Astrocyte of the spinal cord (primary cell): Measurements from ENCODE around the gene PACRG.
A peak's percentile ranks its signal among the peaks of the same experiment; 100 is the strongest.

Experiments
- DNase-seq: peaks from one replicate; pipeline ENCODE4 v3.0.0; 2011; ENCODE audit warnings: low read depth, low spot score
- H3K4me3 ChIP-seq: 2 replicates; pipeline ENCODE4 v1.5.1; 2011; ENCODE audit warnings: low read depth, mild to moderate bottlenecking, low read length, moderate library complexity
- in situ Hi-C: cut with HindIII; loops from 2 replicates; pipeline ENCODE4 v1.10.0; 2017; ENCODE audit warnings: low sequenced_read_pairs
- TF ChIP-seq, protein P1 (sequence below): IDR thresholded peaks from 2 replicates; pipeline ENCODE4 v1.5.1; 2012; ENCODE audit warnings: low read depth, mild to moderate bottlenecking, low read length, inconsistent platforms

Gene PACRG

DNA sequence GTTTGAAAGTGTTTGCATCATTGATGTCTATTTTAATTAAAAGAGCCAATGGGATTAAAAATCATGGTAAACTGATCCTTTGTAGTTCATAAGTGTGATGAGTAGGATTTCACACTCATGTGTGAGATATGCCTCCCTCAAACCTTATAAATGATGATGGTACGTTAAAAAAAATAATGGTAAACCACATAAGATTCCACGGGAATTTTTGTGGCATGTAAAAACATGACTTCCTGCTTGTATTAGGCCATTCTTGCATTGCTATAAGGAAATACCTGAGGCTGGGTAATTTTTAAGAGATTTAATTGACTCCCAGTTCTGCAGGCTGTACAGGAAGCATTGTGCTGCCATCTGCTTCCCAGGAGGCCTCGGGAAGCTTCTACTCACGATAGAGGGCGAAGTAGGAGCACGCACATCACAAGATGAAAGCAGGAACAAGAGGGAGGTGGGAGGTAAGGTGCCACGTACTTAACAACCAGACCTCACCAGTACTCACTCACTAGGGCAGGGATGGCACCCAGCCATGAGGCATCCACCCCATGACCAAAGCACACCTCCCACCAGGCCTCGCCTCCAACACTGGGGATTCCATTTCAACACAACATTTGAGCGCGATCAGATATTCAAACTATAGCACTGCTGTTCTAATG lies 499.2 kb downstream of the PACRG start:
- peak; percentile 84 for DNase-seq
- in situ Hi-C loops, result no loop called here
- H3K4me3 ChIP-seq, result no peak overlapping the region
- TF ChIP-seq, protein P1, sequence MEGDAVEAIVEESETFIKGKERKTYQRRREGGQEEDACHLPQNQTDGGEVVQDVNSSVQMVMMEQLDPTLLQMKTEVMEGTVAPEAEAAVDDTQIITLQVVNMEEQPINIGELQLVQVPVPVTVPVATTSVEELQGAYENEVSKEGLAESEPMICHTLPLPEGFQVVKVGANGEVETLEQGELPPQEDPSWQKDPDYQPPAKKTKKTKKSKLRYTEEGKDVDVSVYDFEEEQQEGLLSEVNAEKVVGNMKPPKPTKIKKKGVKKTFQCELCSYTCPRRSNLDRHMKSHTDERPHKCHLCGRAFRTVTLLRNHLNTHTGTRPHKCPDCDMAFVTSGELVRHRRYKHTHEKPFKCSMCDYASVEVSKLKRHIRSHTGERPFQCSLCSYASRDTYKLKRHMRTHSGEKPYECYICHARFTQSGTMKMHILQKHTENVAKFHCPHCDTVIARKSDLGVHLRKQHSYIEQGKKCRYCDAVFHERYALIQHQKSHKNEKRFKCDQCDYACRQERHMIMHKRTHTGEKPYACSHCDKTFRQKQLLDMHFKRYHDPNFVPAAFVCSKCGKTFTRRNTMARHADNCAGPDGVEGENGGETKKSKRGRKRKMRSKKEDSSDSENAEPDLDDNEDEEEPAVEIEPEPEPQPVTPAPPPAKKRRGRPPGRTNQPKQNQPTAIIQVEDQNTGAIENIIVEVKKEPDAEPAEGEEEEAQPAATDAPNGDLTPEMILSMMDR, result no peak

DNA sequence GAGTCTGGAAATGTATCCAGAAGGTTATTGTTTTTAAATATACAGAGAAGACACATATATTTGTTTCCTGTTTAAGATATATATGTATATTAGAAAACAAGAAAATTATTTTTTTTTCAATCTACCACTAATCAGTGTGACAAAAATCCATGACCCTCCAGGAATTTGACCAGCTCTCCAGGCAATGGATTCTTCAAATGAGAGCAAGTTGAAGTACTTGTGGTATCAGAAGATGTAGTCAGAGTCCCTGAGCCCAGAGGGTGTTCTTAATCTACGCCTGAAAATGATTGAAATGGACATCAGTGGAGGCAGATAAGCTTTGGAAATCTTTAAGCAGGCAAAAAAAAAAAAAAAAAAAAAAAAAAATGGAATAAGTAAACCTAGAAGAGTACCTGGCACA lies 500.3 kb downstream of the PACRG start:
- no peak overlapping the region for H3K4me3 ChIP-seq
- in situ Hi-C loops, result no loop called here
- TF ChIP-seq, protein P1, result no peak
- no peak for DNase-seq

DNA sequence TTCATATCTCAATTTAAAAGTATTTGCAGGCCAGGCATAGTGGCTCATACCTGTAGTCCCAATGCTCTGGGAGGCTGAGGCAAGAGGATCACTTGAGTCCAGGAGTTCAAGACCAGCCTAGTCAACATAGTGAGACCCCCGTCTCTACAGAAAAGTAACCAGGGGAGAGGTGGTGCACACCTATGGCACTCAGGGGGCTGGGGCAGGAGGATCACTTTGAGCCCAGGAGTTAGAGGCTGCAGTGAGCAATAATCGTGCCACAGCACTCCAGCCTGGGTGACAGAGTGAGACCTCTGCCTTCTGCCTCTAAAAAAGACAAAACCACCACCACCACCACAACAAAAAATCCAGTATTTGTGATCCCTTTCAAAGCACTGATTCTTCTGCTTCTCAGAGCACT lies 501.3 kb downstream of the PACRG start:
- no peak overlapping the region for H3K4me3 ChIP-seq
- TF ChIP-seq, protein P1, result no peak
- in situ Hi-C loops, result no loop called here
- no peak for DNase-seq

DNA sequence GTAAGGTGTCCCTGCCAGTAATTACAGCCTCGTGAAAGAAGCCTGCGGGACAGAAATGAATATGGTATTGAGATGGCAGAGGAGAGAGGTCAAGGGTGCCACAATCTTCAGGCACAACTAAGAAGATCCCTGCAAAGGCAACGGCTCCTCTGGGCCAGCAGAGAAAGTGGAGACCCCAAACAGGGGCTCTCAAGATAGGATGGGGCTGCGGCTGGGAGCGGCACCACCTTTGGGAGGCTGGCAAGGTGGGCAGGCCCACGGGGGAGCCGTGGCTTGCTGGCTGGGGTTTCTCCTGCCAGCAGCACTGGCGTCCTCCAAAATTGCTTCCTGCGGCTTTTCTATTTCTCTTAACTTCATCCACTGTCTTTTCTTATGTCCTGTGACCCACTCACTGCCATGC lies 503.1 kb downstream of the PACRG start:
- TF ChIP-seq, protein P1, result no peak
- H3K4me3 ChIP-seq, result no peak overlapping the region
- in situ Hi-C loops, result no loop called here
- DNase-seq, result no peak

DNA sequence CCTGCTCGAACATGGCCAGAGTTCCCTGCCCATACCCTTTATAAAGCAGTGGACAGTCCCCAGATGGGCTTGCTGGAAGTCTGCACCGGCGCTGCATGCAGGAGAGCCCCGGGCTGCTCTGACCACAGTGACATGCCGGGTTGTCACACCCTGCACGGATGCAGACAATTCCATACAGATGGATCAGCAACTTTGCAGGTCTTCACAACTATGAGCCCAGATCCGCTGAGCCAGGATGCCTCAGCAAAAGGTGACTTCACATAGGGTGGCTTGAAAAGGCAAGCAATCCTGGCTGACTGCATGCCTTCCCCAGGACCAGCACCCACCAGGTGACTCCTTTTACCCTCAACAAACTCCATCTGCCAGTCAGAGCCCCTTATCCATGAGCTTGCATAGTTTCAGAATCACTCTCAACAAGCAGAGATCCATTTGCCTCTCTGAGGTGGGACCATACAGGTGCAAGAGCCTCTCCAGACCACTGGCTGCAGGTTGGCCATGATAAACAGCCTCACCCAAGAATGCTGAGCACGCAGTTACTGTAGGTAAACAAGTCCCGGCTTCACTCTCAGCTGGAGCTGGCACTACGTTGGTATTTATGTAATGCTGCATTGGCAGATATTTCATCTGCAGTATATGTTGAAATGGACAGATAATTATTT lies 503.7 kb downstream of the PACRG start:
- TF ChIP-seq, protein P1, result no peak
- no peak for DNase-seq
- H3K4me3 ChIP-seq, result no peak overlapping the region
- in situ Hi-C loops, result no loop called here

DNA sequence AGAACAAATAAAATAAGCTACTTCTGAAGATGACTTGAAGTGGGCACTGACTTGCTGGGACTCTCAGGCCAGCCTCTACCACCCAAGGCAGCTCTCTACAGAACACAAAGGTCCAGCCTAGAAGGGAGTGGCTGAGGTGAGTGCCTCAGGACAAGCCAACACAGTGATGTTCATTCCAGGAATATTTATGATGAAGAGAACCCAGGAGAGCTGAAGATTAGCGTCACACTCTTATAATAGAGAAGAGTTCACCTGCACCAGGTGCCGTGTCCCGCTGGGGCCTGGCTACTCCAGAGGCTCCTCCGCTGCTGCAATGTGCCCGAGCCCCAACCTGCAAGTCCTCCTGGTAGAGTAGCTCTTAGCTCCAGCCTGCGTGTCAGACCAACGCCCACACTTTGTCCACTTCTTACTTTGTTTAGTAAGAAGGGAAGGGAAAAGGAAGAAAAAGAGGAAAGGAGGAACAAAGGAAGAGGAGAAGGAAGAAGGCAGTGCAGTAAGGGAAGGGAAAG lies 504.3 kb downstream of the PACRG start:
- no peak for DNase-seq
- TF ChIP-seq, protein P1, result no peak
- in situ Hi-C loops, result no loop called here
- no peak overlapping the region for H3K4me3 ChIP-seq
